ENCODE results near the gene OR8K5.

OR8K5 gene, protein sequence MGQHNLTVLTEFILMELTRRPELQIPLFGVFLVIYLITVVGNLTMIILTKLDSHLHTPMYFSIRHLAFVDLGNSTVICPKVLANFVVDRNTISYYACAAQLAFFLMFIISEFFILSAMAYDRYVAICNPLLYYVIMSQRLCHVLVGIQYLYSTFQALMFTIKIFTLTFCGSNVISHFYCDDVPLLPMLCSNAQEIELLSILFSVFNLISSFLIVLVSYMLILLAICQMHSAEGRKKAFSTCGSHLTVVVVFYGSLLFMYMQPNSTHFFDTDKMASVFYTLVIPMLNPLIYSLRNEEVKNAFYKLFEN

DNA sequence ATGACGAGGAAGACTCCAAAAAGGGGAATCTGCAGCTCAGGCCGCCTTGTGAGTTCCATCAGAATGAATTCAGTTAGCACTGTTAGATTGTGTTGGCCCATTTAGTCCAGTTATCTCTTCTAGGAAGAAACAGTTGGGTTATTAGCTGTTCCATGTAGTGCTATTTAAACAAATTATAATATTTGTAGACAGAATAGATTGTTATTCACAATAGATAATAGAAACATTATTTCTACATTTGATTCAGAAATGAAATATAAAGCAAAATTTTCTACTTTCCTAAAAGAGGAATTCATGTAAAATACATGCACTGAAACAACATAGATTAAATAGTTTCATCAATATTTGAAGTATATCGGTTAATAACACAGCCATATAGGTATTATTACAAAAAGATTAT is at the start of gene OR8K5:
TSS of gene OR8K5 (minus strand) at position 101 of the 400 bp plus-strand sequence. CDS start at position 101, 0 bp downstream.
- no peak for DNase-seq (ENCODE audit: low read depth)
- H3K4me3 ChIP-seq (ENCODE audit: low read depth, low read length): no peak within 1 kb of the TSS
- TF ChIP-seq, protein P1, sequence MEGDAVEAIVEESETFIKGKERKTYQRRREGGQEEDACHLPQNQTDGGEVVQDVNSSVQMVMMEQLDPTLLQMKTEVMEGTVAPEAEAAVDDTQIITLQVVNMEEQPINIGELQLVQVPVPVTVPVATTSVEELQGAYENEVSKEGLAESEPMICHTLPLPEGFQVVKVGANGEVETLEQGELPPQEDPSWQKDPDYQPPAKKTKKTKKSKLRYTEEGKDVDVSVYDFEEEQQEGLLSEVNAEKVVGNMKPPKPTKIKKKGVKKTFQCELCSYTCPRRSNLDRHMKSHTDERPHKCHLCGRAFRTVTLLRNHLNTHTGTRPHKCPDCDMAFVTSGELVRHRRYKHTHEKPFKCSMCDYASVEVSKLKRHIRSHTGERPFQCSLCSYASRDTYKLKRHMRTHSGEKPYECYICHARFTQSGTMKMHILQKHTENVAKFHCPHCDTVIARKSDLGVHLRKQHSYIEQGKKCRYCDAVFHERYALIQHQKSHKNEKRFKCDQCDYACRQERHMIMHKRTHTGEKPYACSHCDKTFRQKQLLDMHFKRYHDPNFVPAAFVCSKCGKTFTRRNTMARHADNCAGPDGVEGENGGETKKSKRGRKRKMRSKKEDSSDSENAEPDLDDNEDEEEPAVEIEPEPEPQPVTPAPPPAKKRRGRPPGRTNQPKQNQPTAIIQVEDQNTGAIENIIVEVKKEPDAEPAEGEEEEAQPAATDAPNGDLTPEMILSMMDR (IDR thresholded peaks at IDR 0.05; ENCODE audit: insufficient read depth, low read depth, low read length, missing control alignments): no peak

- H3K4me3 ChIP-seq (ENCODE audit: low read depth, low read length): no peak overlapping the region
- DNase-seq (ENCODE audit: low read depth): no peak
These were observed 47.7 kb upstream of the OR8K5 start for GRCh38 chr11:56207790-56208189.

GRCh38 chr11:56197367-56197766 is 37.2 kb upstream of the OR8K5 start:
- DNase-seq (ENCODE audit: low read depth): no peak
- H3K4me3 ChIP-seq (ENCODE audit: low read depth, low read length): no peak overlapping the region
- TF ChIP-seq, protein P1 (IDR thresholded peaks at IDR 0.05; ENCODE audit: insufficient read depth, low read depth, low read length, missing control alignments): no peak

More at GRCh38 chr11:56207790-56208189, 47.7 kb upstream of the OR8K5 start:
- TF ChIP-seq, protein P1 (IDR thresholded peaks at IDR 0.05; ENCODE audit: insufficient read depth, low read depth, low read length, missing control alignments): no peak

- TF ChIP-seq, protein P1 (IDR thresholded peaks at IDR 0.05; ENCODE audit: insufficient read depth, low read depth, low read length, missing control alignments): no peak
- H3K4me3 ChIP-seq (ENCODE audit: low read depth, low read length): no peak overlapping the region
- no peak for DNase-seq (ENCODE audit: low read depth)
These were observed 36.6 kb upstream of the OR8K5 start for GRCh38 chr11:56196705-56197104.

DNA sequence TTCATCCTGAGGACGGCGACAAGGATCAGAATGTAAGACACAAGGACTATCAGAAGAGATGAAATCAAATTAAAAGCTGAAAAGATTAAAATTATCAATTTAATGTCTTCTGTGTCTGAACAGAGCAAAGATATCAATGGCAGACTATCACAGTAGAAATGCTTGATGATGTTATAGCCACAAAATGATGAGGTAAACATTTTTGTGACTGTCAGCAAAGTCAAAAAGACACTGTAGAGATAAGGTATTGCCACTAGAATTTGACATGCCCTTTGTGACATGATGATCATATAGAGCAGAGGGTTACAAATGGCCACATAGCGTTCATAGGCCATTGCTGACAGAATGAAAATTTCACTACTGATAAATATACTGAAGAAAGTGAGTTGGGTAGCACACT is 28.5 kb upstream of the OR8K5 start:
- DNase-seq (ENCODE audit: low read depth): no peak
- no peak overlapping the region for H3K4me3 ChIP-seq (ENCODE audit: low read depth, low read length)
- TF ChIP-seq, protein P1 (IDR thresholded peaks at IDR 0.05; ENCODE audit: insufficient read depth, low read depth, low read length, missing control alignments): no peak

DNA sequence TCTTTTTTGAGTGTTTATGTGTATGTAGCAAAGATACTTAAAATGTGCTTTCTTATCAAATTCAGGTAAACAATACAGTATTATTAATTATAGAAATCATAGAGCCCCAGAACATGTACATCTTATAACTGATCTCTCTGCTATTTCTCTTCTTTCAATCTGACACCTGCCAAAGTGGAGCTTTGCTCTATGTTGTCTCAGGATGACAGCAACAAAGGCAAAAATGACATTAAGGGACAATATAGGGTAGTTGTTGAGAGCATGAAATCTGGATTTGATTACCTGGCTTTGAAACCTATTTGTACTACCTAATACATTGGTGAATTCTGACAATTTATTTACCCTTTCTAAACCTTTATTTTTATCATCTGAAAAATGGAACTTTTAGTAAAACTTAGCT is 23.3 kb upstream of the OR8K5 start:
- DNase-seq (ENCODE audit: low read depth): no peak
- TF ChIP-seq, protein P1 (IDR thresholded peaks at IDR 0.05; ENCODE audit: insufficient read depth, low read depth, low read length, missing control alignments): no peak
- no peak overlapping the region for H3K4me3 ChIP-seq (ENCODE audit: low read depth, low read length)

DNA sequence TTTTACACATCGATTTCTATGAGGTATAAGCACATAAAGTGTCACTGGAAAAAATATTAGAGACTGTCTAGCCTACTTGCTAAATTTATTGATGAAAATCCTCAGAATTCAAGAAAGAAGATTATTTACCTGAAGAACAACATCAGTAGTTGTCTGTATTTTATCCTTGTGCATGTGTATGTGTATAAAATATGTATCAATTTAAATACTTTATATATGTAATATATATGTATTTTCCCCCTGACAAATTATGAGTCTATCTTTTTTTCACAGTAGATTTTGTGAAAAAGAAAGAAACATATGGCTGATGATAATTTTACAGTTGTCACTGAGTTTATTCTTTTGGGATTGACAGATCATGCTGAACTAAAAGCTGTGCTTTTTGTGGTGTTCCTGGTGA is 16.2 kb upstream of the OR8K5 start, which contains the start of gene OR5J2:
TSS of gene OR5J2 (plus strand) at position 301 of the 400 bp plus-strand sequence. CDS start at position 301, 0 bp downstream.
- no peak for DNase-seq (ENCODE audit: low read depth)
- TF ChIP-seq, protein P1 (IDR thresholded peaks at IDR 0.05; ENCODE audit: insufficient read depth, low read depth, low read length, missing control alignments): no peak
- H3K4me3 ChIP-seq (ENCODE audit: low read depth, low read length): no peak within 1 kb of the TSS

All from GM12865 (cell line).